GM12878 (cell line): Measurements from ENCODE around the gene FOXP1. TPM values are rescaled to one million over a fixed set of nuclear protein-coding genes. Genes with fewer than 3 reads are reported as not detected.

Source experiments
- NFIC ChIP-seq: IDR thresholded peaks from 2 replicates; pipeline ENCODE4 v1.6.1; 2012; ENCODE audit warnings: low read depth, mild to moderate bottlenecking, inconsistent platforms, low read length, moderate library complexity
- STAT3 ChIP-seq: IDR thresholded peaks from 2 replicates; pipeline ENCODE4 v1.6.1; 2011; ENCODE audit warnings: low read depth, low read length, improper control_type of control experiment
- polyA plus RNA-seq, 11 experiments: library from polyadenylated mRNA; depleted of rRNA in 4 of 11; unstranded in 6 of 11; stranded (reverse) in 5 of 11; fragments of >200 nt; fragmentation: Nextera tagmentation in 4 of 11; fragmentation: Illumina TruSeq in 1 of 11; extraction: Ambion mirVana in 4 of 11; extraction: Trizol in 1 of 11; gene quantifications; 1 replicate in 1 of 11; 2 replicates in 10 of 11; pipeline versions ENCODE4 v1.2.1 to v1.2.3, GENCODE V29; 2011 to 2016; ENCODE audit warnings: inconsistent platforms in 2 of 11, missing spikeins in 2 of 11, low read depth in 1 of 11
- total RNA-seq, 4 experiments: library from RNA; depleted of rRNA in 3 of 4; stranded (reverse); fragments of >200 nt in 3 of 4; fragmentation: Illumina TruSeq in 1 of 4; extraction: Trizol in 1 of 4; gene quantifications; 2 replicates each; pipeline versions ENCODE4 v1.2.1 to v1.2.3, GENCODE V29; 2013 to 2021
- TF ChIP-seq, protein P1 (sequence below): fragments of 450-650 bp; conservative IDR thresholded peaks from 2 replicates; pipeline ENCODE4 v1.6.1; 2017; ENCODE audit warnings: mild to moderate bottlenecking, moderate library complexity
- TF ChIP-seq, protein P2 (sequence below): fragments of 450-650 bp; IDR thresholded peaks from 2 replicates; pipeline ENCODE4 v1.6.1; 2018; ENCODE audit warnings: mild to moderate bottlenecking, low read depth, moderate library complexity; ENCODE audit not compliant: partially characterized antibody
- TF ChIP-seq, protein P3 (sequence below): IDR thresholded peaks from 2 replicates; pipeline ENCODE4 v1.6.1; 2011; ENCODE audit warnings: low read depth, low read length, improper control_type of control experiment, borderline replicate concordance
- TF ChIP-seq, protein P4 (sequence below): fragments of 450-650 bp; IDR thresholded peaks from 2 replicates; pipeline ENCODE4 v1.6.1; 2016; ENCODE audit warnings: mild to moderate bottlenecking, moderate library complexity, borderline replicate concordance

The FOXP1 gene
- total and polyA plus RNA-seq, 10 of the 15 experiments (the other 5 are each of a cell fraction or from before 2014, with no cell fraction given), result 0.05 to 1.6 (median 0.20) TPM; not detected in 1

DNA sequence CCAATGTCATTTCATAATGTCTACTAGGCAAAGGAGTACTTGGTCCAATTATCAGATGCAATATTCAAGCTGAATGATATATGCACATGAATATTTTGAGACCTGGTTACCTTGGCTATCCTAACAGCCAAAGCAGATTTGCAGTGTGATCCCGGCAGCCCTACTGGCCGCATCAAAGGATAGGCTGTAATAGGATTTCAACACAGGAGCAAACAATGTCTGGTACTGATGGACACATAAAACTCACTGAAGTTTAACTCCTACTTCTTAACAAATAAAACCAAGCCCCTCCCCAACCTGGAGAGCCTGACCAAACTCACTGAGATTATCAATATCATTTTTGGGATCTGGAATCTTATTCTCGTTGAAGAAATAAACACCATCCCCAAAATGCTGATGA, 130.2 kb downstream of the FOXP1 start (continued):
- TF ChIP-seq, protein P1, sequence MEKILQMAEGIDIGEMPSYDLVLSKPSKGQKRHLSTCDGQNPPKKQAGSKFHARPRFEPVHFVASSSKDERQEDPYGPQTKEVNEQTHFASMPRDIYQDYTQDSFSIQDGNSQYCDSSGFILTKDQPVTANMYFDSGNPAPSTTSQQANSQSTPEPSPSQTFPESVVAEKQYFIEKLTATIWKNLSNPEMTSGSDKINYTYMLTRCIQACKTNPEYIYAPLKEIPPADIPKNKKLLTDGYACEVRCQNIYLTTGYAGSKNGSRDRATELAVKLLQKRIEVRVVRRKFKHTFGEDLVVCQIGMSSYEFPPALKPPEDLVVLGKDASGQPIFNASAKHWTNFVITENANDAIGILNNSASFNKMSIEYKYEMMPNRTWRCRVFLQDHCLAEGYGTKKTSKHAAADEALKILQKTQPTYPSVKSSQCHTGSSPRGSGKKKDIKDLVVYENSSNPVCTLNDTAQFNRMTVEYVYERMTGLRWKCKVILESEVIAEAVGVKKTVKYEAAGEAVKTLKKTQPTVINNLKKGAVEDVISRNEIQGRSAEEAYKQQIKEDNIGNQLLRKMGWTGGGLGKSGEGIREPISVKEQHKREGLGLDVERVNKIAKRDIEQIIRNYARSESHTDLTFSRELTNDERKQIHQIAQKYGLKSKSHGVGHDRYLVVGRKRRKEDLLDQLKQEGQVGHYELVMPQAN, result no peak
- TF ChIP-seq, protein P2, sequence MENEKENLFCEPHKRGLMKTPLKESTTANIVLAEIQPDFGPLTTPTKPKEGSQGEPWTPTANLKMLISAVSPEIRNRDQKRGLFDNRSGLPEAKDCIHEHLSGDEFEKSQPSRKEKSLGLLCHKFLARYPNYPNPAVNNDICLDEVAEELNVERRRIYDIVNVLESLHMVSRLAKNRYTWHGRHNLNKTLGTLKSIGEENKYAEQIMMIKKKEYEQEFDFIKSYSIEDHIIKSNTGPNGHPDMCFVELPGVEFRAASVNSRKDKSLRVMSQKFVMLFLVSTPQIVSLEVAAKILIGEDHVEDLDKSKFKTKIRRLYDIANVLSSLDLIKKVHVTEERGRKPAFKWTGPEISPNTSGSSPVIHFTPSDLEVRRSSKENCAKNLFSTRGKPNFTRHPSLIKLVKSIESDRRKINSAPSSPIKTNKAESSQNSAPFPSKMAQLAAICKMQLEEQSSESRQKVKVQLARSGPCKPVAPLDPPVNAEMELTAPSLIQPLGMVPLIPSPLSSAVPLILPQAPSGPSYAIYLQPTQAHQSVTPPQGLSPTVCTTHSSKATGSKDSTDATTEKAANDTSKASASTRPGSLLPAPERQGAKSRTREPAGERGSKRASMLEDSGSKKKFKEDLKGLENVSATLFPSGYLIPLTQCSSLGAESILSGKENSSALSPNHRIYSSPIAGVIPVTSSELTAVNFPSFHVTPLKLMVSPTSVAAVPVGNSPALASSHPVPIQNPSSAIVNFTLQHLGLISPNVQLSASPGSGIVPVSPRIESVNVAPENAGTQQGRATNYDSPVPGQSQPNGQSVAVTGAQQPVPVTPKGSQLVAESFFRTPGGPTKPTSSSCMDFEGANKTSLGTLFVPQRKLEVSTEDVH, result no peak
- no peak for TF ChIP-seq STAT3
- TF ChIP-seq, protein P3, sequence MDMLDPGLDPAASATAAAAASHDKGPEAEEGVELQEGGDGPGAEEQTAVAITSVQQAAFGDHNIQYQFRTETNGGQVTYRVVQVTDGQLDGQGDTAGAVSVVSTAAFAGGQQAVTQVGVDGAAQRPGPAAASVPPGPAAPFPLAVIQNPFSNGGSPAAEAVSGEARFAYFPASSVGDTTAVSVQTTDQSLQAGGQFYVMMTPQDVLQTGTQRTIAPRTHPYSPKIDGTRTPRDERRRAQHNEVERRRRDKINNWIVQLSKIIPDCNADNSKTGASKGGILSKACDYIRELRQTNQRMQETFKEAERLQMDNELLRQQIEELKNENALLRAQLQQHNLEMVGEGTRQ, result no peak
- TF ChIP-seq NFIC, result no peak
- TF ChIP-seq, protein P4, sequence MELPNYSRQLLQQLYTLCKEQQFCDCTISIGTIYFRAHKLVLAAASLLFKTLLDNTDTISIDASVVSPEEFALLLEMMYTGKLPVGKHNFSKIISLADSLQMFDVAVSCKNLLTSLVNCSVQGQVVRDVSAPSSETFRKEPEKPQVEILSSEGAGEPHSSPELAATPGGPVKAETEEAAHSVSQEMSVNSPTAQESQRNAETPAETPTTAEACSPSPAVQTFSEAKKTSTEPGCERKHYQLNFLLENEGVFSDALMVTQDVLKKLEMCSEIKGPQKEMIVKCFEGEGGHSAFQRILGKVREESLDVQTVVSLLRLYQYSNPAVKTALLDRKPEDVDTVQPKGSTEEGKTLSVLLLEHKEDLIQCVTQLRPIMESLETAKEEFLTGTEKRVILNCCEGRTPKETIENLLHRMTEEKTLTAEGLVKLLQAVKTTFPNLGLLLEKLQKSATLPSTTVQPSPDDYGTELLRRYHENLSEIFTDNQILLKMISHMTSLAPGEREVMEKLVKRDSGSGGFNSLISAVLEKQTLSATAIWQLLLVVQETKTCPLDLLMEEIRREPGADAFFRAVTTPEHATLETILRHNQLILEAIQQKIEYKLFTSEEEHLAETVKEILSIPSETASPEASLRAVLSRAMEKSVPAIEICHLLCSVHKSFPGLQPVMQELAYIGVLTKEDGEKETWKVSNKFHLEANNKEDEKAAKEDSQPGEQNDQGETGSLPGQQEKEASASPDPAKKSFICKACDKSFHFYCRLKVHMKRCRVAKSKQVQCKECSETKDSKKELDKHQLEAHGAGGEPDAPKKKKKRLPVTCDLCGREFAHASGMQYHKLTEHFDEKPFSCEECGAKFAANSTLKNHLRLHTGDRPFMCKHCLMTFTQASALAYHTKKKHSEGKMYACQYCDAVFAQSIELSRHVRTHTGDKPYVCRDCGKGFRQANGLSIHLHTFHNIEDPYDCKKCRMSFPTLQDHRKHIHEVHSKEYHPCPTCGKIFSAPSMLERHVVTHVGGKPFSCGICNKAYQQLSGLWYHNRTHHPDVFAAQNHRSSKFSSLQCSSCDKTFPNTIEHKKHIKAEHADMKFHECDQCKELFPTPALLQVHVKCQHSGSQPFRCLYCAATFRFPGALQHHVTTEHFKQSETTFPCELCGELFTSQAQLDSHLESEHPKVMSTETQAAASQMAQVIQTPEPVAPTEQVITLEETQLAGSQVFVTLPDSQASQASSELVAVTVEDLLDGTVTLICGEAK, result no peak
